ENCODE results near the gene IRF5.
"Not testable (repeated sequence)": the region's sequence is repeated elsewhere in the genome, so short reads cannot be mapped to it uniquely, and the experiment has no call there.

IRF5 gene

DNA sequence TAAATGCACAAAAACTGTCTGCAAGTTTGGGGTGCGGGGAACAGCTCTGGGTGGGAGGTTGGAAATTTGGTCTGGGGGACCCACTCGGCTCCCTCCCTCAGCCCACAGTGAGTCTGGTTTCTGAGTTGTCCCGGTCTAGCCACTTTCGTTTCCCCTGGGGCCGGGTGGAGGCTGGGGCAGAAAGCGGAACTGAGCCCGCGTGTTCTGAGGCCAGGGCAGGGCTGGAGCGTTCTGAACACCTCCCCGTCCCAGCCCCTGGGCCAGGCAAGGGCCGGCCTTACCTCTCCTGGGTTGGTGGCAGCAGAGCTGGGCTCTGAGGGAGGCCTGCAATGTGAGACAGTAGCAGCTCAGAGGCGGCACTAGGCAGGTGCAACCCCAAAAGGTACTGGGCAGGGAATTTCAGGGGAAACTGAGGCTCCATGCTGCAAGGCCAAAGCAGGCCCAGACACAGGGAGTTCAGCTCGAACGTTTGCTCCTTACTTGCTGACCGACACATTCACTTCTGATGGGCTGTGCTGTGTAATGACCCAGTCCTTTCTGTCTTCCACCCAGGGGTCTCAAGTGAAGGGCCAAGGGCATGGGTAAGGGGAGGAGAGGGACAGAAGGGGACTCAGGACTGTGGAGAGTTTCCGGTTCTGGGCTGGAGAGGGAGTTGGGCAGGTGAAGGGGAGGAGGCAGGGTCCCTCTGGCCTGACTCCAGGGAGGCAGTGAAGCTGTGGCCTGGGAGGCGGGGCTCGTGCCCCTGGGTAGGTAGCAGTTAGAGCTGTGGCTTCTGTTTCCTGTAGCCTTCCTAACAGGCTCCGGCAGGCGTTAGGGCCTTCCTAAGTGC, 3.0 kb downstream of the IRF5 start:
- DNase-seq: peak; percentile 58

DNA sequence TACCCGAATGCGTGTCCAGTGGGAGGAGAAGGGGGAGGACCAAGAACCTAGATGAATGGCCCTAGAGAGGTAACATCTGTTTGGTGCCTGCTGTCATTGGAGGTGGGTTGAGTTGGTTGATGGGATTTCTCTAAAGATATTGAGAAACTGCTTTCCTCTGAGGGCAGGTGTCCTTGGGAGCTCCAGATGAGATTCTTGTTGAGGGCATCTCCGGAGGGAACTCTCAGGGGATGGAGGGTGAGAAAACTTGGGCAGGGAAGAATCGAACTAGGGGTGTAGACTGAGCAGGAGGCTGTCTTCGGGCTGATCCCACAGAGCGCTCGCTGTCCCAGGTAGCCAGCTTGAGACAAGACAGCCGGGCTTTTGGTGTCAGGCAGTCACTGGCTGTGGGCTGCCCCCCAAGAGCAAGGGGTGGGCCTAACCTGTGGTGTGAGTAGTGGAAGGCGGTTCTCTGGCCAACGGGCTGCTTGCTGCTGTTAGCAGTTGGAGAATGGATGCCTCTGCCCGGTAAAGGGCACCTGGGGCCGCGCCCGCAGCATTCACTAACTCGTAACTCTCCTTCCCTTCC, 3.7 kb downstream of the IRF5 start:
- DNase-seq: no peak

DNA sequence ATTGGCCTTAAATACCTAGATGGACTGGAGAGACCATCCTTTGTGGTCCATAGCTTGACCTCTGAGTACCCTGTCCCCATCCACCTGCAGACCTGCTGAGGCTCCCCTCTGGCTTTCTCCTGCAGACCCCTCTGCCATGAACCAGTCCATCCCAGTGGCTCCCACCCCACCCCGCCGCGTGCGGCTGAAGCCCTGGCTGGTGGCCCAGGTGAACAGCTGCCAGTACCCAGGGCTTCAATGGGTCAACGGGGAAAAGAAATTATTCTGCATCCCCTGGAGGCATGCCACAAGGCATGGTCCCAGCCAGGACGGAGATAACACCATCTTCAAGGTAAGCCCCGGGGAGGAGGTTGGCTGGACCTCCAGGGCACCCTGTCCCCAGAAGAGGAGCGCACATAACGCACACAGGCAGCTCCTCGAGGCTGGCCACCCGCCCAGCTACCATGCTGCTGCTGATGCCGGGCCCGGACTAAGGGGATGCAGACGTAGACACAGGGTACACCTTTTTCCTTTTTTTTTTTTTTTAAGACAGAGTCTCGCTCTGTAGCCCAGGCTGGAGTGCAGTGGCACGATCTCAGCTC, 4.3 kb downstream of the IRF5 start:
- DNase-seq: no peak

GRCh38 chr7:128943251-128943650, 5.5 kb downstream of the IRF5 start:
- not testable (repeated sequence) for DNase-seq

GRCh38 chr7:128944487-128945236, 6.9 kb downstream of the IRF5 start:
- no peak for DNase-seq

DNA sequence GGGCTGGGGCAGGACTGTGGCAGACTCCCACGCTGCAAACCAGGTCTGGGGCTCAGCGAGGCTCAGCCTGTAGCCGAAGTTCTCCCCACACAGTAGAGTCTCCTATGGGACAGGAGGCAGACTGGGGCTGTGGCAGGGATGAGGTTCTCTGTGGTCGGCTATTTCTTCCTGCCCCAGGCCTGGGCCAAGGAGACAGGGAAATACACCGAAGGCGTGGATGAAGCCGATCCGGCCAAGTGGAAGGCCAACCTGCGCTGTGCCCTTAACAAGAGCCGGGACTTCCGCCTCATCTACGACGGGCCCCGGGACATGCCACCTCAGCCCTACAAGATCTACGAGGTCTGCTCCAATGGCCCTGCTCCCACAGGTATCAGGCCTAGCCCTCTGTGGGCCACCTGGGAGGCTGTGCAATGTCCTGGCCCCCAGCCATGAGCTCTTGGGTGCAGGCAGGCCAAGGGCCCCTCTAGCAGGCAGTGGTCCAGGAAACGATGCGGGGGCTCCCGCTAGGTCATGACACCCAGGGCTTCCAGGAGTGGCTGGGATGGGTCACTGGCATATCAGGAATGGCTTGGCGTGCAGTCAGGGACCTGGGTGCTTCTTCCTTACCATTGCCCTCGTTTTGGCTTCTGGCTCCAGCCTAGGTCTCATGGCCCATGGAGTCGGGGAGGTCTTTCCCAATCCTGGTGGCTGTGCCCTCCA, 8.1 kb downstream of the IRF5 start:
- DNase-seq: no peak

GRCh38 chr7:128946936-128947830, 9.5 kb downstream of the IRF5 start:
- no peak for DNase-seq

DNA sequence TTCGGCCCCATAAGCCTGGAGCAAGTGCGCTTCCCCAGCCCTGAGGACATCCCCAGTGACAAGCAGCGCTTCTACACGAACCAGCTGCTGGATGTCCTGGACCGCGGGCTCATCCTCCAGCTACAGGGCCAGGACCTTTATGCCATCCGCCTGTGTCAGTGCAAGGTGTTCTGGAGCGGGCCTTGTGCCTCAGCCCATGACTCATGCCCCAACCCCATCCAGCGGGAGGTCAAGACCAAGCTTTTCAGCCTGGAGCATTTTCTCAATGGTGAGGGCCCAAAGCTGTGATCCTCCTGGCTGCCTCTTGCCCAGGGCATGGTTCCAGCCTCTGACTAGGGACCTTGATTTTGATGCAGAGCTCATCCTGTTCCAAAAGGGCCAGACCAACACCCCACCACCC, 10.1 kb downstream of the IRF5 start:
- DNase-seq: no peak

DNA sequence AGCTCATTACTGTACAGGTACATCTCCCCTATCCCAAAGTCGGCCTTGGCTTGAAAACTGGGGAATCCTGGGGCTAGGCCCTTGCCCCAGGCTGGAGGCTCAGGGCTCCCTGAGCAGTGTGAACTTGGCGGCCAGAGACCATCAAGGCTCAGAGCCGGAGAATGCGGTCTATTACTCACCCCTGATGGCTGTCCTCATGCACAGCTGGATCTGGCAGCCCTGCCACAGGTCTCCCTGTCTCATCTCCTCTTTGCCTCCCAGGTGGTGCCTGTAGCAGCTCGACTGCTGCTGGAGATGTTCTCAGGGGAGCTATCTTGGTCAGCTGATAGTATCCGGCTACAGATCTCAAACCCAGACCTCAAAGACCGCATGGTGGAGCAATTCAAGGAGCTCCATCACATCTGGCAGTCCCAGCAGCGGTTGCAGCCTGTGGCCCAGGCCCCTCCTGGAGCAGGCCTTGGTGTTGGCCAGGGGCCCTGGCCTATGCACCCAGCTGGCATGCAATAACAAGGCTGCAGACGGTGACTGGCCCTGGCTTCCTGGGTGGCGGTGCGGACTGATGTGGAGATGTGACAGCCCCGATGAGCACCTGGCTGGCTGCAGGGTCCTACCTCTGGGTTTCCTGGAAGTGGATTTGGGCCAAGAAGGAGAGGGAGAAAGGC, 10.7 kb downstream of the IRF5 start:
- no peak for DNase-seq

DNA sequence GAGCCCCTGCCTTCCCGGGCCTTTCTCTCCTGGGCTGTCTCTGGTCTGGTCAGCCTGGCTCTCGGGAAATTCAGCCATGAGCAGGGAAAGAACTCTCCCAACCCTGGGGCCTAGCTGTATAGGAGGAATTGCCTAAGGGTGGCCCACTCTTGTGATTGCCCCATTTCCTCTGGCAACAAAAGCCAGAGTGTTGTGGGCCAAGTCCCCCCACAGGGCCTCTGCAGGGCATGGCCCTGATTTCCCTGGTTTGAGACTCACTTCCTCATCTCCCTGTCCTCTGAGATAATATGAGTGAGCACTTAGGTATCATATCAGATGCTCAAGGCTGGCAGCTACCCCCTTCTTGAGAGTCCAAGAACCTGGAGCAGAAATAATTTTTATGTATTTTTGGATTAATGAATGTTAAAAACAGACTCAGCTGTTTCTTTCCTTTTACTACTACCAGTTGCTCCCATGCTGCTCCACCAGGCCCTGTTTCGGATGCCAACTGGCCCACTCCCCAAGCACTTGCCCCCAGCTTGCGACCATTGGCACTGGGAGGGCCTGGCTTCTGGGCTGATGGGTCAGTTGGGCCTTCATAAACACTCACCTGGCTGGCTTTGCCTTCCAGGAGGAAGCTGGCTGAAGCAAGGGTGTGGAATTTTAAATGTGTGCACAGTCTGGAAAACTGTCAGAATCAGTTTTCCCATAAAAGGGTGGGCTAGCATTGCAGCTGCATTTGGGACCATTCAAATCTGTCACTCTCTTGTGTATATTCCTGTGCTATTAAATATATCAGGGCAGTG, 11.4 kb downstream of the IRF5 start:
- no peak for DNase-seq

DNA sequence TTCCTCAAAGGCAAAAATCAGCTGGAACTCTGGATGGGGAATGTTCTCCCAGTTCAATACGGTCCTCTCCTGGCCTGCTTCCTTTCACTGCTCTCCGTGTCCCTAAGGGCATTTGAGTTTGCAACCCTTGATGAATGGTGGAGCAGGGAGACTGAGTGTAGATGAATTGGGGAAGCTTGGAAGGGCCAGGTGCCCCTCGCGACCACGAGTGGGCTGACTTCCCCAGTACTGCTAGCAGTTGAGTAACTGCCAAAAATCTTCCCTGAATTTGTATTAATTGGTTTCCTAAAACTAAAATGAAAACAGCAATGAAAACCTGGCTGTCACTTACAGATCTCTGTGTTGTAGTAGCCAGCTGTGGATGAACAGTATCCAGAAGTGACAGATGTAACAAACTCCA, 13.6 kb downstream of the IRF5 start:
- DNase-seq: no peak

DNA sequence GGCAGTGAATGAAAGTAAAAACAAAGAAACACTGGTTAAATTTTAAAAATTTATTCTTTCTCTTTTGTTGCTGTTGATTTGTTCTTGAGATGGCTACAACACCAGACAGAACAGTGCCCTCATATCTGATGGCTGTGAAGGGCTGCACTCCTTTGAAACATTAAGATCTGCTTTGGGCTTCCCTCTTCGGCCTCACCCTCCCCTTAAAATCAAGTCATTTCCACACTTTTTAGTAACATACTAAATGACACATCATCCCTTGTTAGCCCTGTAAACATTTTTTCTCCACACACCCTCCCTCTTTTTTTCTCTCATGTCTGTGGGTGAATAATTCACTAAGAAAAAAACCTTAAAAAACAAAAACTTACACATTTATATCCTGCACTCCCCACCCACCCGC, 16.4 kb downstream of the IRF5 start:
- DNase-seq: no peak

GRCh38 chr7:128954830-128955802, 17.4 kb downstream of the IRF5 start:
- no peak for DNase-seq

DNA sequence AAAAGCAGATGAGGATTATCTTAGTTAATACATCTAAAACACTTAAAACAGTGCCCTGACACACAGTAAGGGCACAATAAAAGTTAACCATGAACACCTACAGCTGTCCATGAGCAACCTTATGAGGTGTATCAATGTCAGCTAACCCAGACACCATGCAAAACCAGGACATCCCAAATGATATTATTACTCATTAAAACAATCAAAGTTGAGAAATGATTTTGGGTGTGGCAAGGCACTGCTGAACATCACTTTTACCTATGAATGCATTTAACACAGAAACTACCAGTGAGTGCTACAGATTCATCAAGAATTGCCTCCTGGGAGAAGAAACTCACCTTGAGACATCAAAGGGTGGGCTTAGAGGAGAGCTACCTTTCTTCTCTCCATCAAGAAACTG, 18.3 kb downstream of the IRF5 start:
- no peak for DNase-seq

DNA sequence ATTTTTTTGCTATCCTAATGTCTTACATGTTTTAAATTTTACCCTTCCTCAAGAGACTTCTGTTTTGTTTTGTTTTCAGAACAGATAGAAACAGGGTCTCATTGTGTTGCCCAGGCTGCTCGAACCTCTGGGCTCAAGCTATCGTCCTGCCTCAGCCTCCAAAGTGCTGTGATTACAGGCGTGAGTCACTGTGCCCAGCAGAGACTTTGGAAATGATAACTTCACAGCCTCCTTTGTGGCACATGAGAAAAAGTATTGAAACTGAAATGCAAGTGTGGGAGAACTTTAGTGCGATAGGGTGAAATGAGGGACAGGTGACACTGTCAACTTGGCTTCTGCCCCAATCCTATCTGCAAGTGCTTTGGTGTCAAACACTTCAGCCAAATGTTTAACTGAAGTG, 21.6 kb downstream of the IRF5 start:
- DNase-seq: no peak

DNA sequence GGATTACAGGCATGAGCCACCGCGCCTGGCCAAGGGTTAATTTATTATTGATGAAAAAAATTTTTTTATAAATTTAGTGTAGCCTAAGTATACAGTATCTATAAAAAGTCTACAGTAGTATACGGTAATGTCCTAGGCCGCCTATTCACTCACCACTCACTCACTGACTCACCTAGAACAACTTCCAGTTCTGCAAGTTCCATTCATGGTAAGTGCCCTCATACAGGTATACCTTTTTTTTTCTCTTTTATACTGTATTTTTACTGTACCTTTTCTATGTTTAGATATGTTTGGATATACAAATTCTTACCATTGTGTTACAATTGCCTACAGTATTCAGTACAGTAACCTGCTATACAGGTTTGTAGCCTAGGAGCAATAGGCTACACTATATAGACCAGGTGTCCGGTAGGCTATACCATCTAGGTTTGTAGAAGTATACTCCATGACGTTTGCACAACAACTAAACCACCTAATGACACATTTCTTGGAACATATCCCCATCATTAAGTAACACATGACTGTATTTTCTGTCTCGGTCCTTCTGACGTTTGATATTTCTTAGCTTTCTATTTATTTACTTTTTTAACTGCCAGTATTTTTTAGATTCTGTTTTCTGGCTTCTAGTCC, 23.4 kb downstream of the IRF5 start:
- no peak for DNase-seq

DNA sequence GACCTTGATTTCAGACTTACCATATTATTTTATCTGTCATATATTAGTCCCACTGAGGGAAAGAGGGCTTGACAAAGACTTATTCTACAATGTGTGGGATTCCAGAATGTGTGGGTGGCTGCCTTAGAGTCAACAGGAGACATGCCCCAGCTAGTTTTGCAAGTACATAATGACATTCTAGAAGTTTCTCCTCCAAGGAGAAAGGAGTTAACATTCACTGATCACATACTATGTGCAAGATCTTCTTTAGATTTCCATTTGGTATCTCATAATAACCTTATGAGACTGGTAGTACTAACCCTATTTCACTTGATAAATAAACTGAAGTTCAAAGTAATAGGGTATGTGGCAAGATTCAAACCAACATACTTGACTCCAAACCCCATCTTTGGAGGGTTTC, 25.2 kb downstream of the IRF5 start:
- no peak for DNase-seq

- no peak for DNase-seq
These were observed 25.6 kb downstream of the IRF5 start for GRCh38 chr7:128963327-128963757.

- DNase-seq: no peak
These were observed 30.9 kb downstream of the IRF5 start for GRCh38 chr7:128968624-128969023.

Measured in OCI-M1 (cell line).